Activated CD8-positive, alpha-beta T cell treated with anti-CD3 and anti-CD28 coated beads, Interleukin-2, amount 10 ng/mL, durations not matched to agents 7 days and 5 days (primary cell): ENCODE results near the gene CLDN9. TPM values are rescaled to one million over a fixed set of nuclear protein-coding genes. Genes with fewer than 3 reads are reported as not detected.

Source experiments
- ATAC-seq: fragments of 150-1000 bp; cut with Tn5 transposase; one replicate; pipeline ENCODE4 v1.10.0; 2021; ENCODE audit warnings: moderate library complexity
- CTCF ChIA-PET: fragments of 350-600 bp; sonication (Branson Sonifier 250); formaldehyde crosslinking; loops from one replicate; lab custom pipeline; 2021; ENCODE audit warnings: antibody characterized with exemption; lab: Charles Lee
- POLR2A ChIA-PET: fragments of 350-600 bp; sonication (Branson Sonifier 250); formaldehyde crosslinking; loops from one replicate; lab custom pipeline; 2021; ENCODE audit warnings: antibody characterized with exemption; lab: Charles Lee
- DNase-seq: peaks from one replicate; pipeline ENCODE4 v3.0.0-alpha.2; 2020
- H3K27ac Mint-ChIP-seq: one replicate; pipeline ENCODE4 v1.8.0; 2021; ENCODE audit warnings: mild to moderate bottlenecking, mixed read lengths
- H3K27me3 Mint-ChIP-seq: one replicate; pipeline ENCODE4 v1.8.0; 2021; ENCODE audit warnings: low read depth, mixed read lengths
- H3K36me3 Mint-ChIP-seq: one replicate; pipeline ENCODE4 v1.8.0; 2021; ENCODE audit warnings: low read depth, mixed read lengths
- H3K4me1 Mint-ChIP-seq: one replicate; pipeline ENCODE4 v1.8.0; 2021; ENCODE audit warnings: low read depth, mixed read lengths
- H3K4me3 Mint-ChIP-seq: one replicate; pipeline ENCODE4 v1.8.0; 2021; ENCODE audit warnings: mild to moderate bottlenecking, mixed read lengths
- H3K9me3 Mint-ChIP-seq: one replicate; pipeline ENCODE4 v1.8.0; 2022; ENCODE audit warnings: mixed read lengths; ENCODE audit not compliant: insufficient read depth
- total RNA-seq, 2 experiments: library from RNA; stranded (reverse); gene quantifications; one replicate each; pipeline ENCODE4 v1.2.3, GENCODE V29; 2021

The CLDN9 gene
- total RNA-seq, 2 experiments from 2014 or later: 0.16 TPM; not detected in 1

DNA sequence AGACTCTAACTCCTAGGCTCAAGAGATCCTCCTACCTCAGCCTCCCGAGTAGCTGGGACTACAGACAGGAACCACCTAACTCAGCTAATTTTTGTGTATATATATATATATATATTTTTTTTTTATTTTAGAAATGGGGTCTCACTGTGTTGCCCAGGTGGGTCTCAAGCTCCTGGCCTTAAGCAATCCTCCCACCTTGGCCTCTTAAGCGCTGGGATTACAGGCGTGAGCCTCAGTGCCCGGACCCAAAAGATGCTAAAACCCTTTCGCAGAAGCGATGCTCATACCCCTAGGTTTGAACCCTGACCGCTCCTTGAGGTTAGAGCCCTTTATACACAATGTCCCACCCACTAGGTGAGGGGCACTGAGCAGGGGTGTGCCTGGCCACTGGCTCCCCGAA, 2.2 kb upstream of the CLDN9 start:
- Mint-ChIP-seq H3K4me3 (no peak overlapping the region), H3K27ac (no peak overlapping the region), H3K4me1 (peaks cover 22% of the 10 kb centered on the region), H3K36me3 (no peaks in the 10 kb centered on the region), H3K9me3 (no peaks in the 10 kb centered on the region), H3K27me3 (peaks cover 26% of the 10 kb centered on the region)
- POLR2A ChIA-PET: interaction anchor here (0.9 kb wide), 1 partner anchor 10 kb away, joined by 4 read pairs; the partner anchor contains the start of gene TNFRSF12A
- no peak for ATAC-seq
- DNase-seq: no peak
- CTCF ChIA-PET: interaction anchor here (11.7 kb wide), 1 partner anchor 21 kb away, joined by 213 read pairs; no protein-coding TSS in a partner anchor

DNA sequence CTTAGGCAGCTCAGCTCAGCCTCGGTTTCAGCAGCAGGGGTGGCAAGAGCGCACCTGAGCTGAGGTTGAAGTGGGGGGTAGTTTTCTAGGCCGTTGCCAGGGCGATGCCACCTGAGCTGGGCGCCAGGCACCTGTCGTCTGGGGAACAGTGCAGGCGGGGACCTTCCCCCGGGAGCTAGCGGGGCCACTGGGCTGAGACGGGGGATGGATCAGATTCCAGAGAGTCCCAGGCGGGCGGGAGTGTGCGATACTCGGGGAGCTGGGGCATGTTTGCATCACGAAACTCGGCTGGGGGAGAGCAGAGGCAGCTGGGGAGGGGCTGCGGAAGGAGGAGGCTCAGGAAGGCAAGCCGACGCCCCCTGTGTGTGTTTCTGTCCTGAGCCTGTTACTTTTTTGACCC, 477 bp upstream of the CLDN9 start:
- CTCF ChIA-PET: interaction anchor here (1.2 to 1.4 kb wide), 2 partner anchors 16 to 20 kb away, joined by 5 read pairs; no protein-coding TSS in a partner anchor
- DNase-seq (no peak), ATAC-seq (no peak)
- Mint-ChIP-seq H3K4me1 (peaks cover 17% of the 10 kb centered on the region), H3K36me3 (no peaks in the 10 kb centered on the region), H3K27ac (no peak overlapping the region), H3K27me3 (peaks cover 21% of the 10 kb centered on the region), H3K9me3 (no peaks in the 10 kb centered on the region), H3K4me3 (no peak overlapping the region)
- POLR2A ChIA-PET: no interaction called here

DNA sequence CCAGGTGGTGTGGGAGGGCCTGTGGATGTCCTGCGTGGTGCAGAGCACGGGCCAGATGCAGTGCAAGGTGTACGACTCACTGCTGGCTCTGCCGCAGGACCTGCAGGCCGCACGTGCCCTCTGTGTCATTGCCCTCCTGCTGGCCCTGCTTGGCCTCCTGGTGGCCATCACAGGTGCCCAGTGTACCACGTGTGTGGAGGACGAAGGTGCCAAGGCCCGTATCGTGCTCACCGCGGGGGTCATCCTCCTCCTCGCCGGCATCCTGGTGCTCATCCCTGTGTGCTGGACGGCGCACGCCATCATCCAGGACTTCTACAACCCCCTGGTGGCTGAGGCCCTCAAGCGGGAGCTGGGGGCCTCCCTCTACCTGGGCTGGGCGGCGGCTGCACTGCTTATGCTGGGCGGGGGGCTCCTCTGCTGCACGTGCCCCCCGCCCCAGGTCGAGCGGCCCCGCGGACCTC, 798 bp downstream of the CLDN9 start:
- no peaks in the 10 kb centered on the region for H3K9me3 Mint-ChIP-seq
- H3K27me3 Mint-ChIP-seq: peaks cover 23% of the 10 kb centered on the region
- H3K4me1 Mint-ChIP-seq: peaks cover 10% of the 10 kb centered on the region
- H3K36me3 Mint-ChIP-seq: no peaks in the 10 kb centered on the region
- ChIA-PET CTCF (no interaction called here), POLR2A (no interaction called here)
- no peak for ATAC-seq
- H3K27ac Mint-ChIP-seq: no peak overlapping the region
- no peak for DNase-seq
- no peak overlapping the region for H3K4me3 Mint-ChIP-seq

DNA sequence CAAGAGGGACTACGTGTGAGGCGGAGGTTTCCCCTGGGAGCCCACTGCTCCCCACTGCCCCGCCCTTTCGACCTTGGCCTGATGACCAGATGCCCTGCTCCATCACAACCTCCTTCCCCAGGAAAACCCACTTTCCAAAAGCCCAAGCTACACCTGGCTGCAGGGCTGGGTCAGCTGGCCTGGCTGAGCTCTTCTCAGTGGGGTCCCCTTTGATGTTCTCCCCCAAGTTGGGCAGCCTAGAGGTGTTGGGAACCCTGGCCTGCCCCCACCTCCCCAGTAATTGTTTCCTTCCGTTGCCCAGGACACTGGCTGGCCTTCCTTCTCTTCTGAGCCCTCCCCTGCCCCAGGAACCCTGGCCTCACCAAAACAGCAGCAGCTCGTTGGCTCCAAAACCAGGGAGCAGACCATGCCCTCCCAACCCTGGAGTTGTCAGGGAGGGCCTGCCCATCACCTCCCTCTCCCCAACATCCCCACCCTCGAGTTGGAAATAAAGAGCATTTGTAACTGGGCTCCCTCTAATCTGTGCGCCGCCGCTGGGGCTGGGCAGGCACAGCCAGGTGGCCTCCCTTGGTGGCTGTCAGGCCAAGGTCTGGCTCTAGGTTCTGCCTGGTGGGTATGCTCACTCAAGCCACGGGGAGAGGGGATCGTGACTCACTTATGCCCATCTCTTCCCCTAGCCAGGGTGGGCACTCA, 1.4 kb downstream of the CLDN9 start:
- DNase-seq: no peak
- POLR2A ChIA-PET: no interaction called here
- ATAC-seq: no peak
- Mint-ChIP-seq H3K27ac (no peak overlapping the region), H3K36me3 (no peaks in the 10 kb centered on the region), H3K4me1 (peaks cover 8% of the 10 kb centered on the region), H3K4me3 (no peak overlapping the region), H3K27me3 (peaks cover 27% of the 10 kb centered on the region), H3K9me3 (no peaks in the 10 kb centered on the region)
- CTCF ChIA-PET: interaction anchor here (0.9 kb wide), 1 partner anchor 10 kb away, joined by 3 read pairs; no protein-coding TSS in a partner anchor

DNA sequence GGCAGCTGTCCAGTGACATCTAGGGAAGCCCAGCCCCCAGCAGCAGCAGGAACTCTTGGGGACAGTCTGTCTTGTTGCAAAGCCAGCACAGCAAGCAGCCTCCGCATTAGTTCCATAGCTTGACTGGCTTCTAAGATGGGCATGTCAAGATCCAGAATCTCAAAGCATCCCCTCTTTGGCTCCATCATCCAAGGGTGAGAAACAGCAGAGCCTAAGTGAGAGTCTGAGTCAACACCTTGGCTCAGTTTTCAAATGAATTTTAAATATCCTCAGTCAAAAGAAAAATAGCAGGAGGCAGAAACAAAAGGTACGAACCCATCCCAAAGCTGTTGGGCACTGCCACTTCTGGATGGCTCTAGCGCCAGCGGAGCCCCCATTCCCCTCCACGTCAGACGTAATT, 2.2 kb downstream of the CLDN9 start:
- no peak overlapping the region for H3K4me3 Mint-ChIP-seq
- H3K4me1 Mint-ChIP-seq: peaks cover 11% of the 10 kb centered on the region
- ChIA-PET POLR2A (no interaction called here), CTCF (interaction anchor here (0.7 to 0.9 kb wide), 3 partner anchors 11 to 334 kb away, joined by 3 read pairs; no protein-coding TSS in a partner anchor)
- no peaks in the 10 kb centered on the region for H3K9me3 Mint-ChIP-seq
- ATAC-seq (no peak), DNase-seq (no peak)
- peaks cover 28% of the 10 kb centered on the region for H3K27me3 Mint-ChIP-seq
- H3K36me3 Mint-ChIP-seq: no peaks in the 10 kb centered on the region
- no peak overlapping the region for H3K27ac Mint-ChIP-seq

DNA sequence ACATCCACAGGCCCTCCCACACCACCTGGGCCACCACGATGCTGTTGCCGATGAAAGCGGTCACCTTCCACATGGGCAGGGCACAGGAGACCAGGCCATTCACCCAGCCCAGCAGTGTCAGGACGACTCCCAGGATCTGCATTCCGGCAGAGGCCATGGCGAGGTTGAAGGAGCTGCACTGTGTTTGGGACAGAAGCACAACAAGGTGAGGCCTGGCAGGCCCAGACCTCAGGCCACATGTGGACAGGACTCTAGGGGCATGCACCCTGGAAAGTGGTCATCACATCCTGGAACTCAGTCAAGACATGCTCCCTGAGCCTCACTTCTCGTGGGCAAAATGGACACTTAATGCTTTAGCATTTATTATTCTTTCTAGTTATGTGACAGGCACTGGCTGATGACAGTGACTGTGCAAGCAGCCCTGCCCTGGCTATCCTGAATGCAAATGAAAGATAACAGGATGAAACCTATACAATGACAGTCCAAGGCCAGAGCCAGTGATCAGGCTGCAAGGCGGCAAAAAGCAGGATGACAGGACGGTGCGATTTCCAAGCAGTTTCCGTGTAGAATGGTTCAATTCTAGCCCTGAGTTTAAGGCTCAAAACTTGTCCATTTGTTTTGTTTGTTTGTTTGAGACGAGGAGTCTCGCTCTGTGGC, 3.3 kb downstream of the CLDN9 start:
- DNase-seq: no peak
- no peak for ATAC-seq
- ChIA-PET POLR2A (no interaction called here), CTCF (no interaction called here)
- H3K9me3 Mint-ChIP-seq: no peaks in the 10 kb centered on the region
- no peak overlapping the region for H3K27ac Mint-ChIP-seq
- no peaks in the 10 kb centered on the region for H3K36me3 Mint-ChIP-seq
- peaks cover 16% of the 10 kb centered on the region for H3K4me1 Mint-ChIP-seq
- H3K27me3 Mint-ChIP-seq: peaks cover 28% of the 10 kb centered on the region
- no peak overlapping the region for H3K4me3 Mint-ChIP-seq

DNA sequence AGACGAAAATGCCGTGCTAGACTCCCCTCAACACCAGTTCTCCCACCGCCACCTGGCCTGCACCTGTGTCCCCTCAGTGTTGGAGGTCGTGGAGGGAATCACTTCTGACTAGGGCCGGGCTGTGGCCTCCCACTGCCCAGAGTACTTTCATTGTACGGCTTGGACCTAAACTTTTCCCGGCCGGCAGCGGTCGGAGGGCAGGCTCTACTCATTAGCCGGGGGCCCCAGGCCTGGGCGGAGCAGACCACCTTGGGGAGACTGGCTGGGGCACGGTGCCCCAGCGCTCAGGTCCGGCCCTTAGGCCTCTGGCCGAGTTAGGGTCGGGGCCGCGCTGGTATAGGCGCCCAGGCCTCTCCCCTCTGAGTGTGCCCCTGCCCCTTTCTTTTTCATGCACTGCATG, 4.6 kb downstream of the CLDN9 start:
- Mint-ChIP-seq H3K9me3 (no peaks in the 10 kb centered on the region), H3K4me1 (peaks cover 28% of the 10 kb centered on the region), H3K4me3 (no peak overlapping the region), H3K27me3 (peaks cover 24% of the 10 kb centered on the region), H3K36me3 (peaks cover under 1% of the 10 kb centered on the region), H3K27ac (no peak overlapping the region)
- ATAC-seq (no peak), DNase-seq (no peak)
- CTCF ChIA-PET: interaction anchor here (1.0 to 7.2 kb wide), 2 partner anchors 13 to 14 kb away, joined by 3 to 105 read pairs; no protein-coding TSS in a partner anchor
- POLR2A ChIA-PET: no interaction called here

DNA sequence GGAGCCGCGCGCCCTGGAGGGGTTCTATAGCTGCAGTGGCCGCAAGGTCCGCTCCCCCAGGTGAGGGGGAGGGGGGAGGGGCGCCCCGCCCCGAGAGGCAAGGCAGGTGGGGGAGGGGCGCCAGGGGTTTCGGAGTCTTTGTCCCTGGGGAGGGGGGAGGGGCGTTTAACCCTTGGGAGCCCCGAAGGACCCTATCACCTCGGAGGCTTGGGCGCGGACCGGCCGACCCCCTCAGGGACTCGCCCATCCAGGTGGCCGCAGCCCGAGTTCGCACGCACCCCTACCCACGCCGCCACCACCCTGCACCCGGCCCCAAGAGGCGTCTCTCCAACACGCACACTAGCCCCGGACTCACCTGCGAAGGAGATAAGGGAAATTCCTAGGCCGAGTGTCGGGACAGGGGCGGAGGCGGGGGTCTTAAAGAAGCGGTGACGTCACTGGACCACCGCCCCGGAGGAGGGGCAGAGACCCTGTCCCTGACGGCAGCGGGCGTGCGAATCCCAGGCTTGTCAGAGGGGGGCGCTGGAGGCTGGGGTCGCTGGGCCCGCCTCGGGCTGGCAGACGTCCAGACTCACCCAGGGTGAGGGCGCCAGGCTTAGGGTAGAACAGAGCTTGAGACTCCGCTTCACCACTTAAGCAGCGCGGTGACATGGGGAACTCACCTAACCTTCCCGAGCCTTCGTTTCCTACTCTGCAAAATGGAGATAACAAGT, 5.2 kb downstream of the CLDN9 start, which contains the start of gene CLDN6:
Gene CLDN6, minus strand, starts transcription at position 390 of the 713 bp plus-strand sequence. CDS start 2,162 bp downstream, outside the sequence.
- Mint-ChIP-seq H3K4me1 (peaks cover 34% of the 10 kb centered on the region), H3K27ac (no peak within 1 kb of the TSS), H3K27me3 (peaks cover 18% of the 10 kb centered on the region), H3K4me3 (no peak within 1 kb of the TSS), H3K36me3 (peaks cover 5% of the 10 kb centered on the region), H3K9me3 (no peaks in the 10 kb centered on the region)
- ATAC-seq (no peak), DNase-seq (peak; percentile 42)
- ChIA-PET CTCF (interaction anchor here (7.2 kb wide), 1 partner anchor 14 kb away, joined by 105 read pairs; no protein-coding TSS in a partner anchor), POLR2A (interaction anchor here (1.5 kb wide), 1 partner anchor 38 kb away, joined by 3 read pairs; the partner anchor contains the start of gene PKMYT1)

DNA sequence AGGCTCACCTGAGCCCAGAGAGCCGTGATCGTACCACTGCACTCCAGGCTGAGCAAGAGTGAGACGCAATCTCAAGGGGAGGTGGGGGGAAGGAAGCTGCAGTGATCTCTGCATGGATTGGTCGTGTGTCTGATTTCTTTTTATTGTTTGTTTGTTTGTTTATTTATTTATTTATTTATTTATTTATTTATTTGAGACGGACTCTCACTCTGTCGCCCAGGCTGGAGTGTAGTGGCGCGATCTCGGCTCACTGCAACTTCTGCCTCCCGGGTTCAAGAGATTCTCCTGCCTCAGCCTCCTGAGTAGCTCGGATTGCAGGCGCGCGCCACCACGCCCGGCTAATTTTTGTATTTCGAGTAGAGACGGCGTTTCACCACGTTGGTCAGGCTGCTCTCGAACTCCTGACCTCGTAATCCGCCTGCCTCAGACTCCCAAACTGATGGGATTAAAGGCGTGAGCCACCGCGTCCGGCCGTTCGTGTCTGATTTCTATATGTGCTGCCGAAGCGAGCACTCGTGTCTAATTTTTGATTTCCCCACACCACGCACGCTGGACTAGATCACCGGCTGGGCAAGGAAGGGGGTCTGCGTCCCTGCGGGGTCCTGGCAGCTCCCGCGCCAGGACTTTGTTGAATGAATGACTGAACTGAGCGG, 7.0 kb downstream of the CLDN9 start:
- peaks cover 13% of the 10 kb centered on the region for H3K27me3 Mint-ChIP-seq
- peak overlapping the region; percentile 57 for H3K27ac Mint-ChIP-seq
- peak overlapping the region; percentile 85 for H3K4me3 Mint-ChIP-seq
- H3K4me1 Mint-ChIP-seq: peaks cover 46% of the 10 kb centered on the region
- no peak for DNase-seq
- ATAC-seq: no peak
- no peaks in the 10 kb centered on the region for H3K9me3 Mint-ChIP-seq
- peaks cover 7% of the 10 kb centered on the region for H3K36me3 Mint-ChIP-seq
- CTCF ChIA-PET: interaction anchor here (0.7 to 7.2 kb wide), 5 partner anchors 12 to 278 kb away, joined by 3 to 105 read pairs (median 14); no protein-coding TSS in a partner anchor
- POLR2A ChIA-PET: interaction anchor here (0.8 to 4.8 kb wide), 4 partner anchors 9 to 40 kb away, joined by 4 to 20 read pairs (median 4); partner anchors contain the start of gene PKMYT1

DNA sequence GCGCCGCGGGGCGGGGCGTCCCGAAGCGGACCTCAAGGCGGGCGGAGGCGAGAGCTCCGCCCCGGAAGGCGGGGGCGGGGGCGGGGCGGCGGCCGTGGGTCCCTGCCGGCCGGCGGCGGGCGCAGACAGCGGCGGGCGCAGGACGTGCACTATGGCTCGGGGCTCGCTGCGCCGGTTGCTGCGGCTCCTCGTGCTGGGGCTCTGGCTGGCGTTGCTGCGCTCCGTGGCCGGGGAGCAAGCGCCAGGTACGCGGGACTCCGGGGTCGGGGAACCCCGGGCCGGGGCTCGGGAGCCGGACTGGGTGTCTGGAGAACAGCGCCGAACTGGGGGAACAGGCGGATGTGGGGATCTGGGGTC, 7.5 kb downstream of the CLDN9 start, which contains the start of gene TNFRSF12A:
Gene TNFRSF12A, plus strand, starts transcription at position 122 of the 357 bp plus-strand sequence. Its CDS starts 30 bp downstream, at position 152.
- peak; percentile 78 for DNase-seq
- peak within 1 kb of the TSS; percentile 85 for H3K4me3 Mint-ChIP-seq
- H3K27me3 Mint-ChIP-seq: peaks cover 13% of the 10 kb centered on the region
- ChIA-PET POLR2A (interaction anchor here (0.8 to 4.8 kb wide), 4 partner anchors 10 to 40 kb away, joined by 4 to 20 read pairs (median 4); partner anchors contain the start of gene PKMYT1), CTCF (interaction anchor here (1.2 to 7.2 kb wide), 5 partner anchors 11 to 38 kb away, joined by 3 to 105 read pairs (median 14); no protein-coding TSS in a partner anchor)
- ATAC-seq: peak; percentile 45
- peaks cover 7% of the 10 kb centered on the region for H3K36me3 Mint-ChIP-seq
- H3K27ac Mint-ChIP-seq: peak within 1 kb of the TSS; percentile 94
- H3K9me3 Mint-ChIP-seq: no peaks in the 10 kb centered on the region
- peaks cover 48% of the 10 kb centered on the region for H3K4me1 Mint-ChIP-seq
